Spleen (tissue), 11 donors: ENCODE measurements around the gene FRYL. TPM values are rescaled to one million over a fixed set of nuclear protein-coding genes. Genes with fewer than 3 reads are reported as not detected.

ENCODE experiments used
- DNase-seq: peaks from one replicate; pipeline ENCODE4 v3.0.0-alpha.2; 2020
- H3K27ac ChIP-seq, 8 donors: fragments of 200-600 bp; sonication (generic) in 7 of 8; 1 replicate in 4 of 8; 2 replicates in 4 of 8; pipeline versions ENCODE4 v1.5.0 to v1.8.0; 2016 to 2021; ENCODE audit warnings: inconsistent platforms in 4 of 8, mild to moderate bottlenecking in 4 of 8, moderate library complexity in 1 of 8
- H3K27me3 ChIP-seq, 7 donors: fragments of 200-600 bp; sonication (generic) in 6 of 7; replicated peaks in 1 of 7; 1 replicate in 4 of 7; 2 replicates in 3 of 7; pipeline versions ENCODE4 v1.5.0 to v1.8.0; 2016 to 2021; ENCODE audit warnings: inconsistent platforms in 3 of 7, mild to moderate bottlenecking in 1 of 7
- H3K36me3 ChIP-seq, 6 donors: fragments of 200-600 bp; sonication (generic) in 5 of 6; 1 replicate in 4 of 6; 2 replicates in 2 of 6; pipeline versions ENCODE4 v1.5.0 to v1.8.0; 2016 to 2021; ENCODE audit warnings: inconsistent platforms in 2 of 6
- H3K4me1 ChIP-seq, 6 donors: fragments of 200-600 bp; sonication (generic) in 5 of 6; 1 replicate in 3 of 6; 2 replicates in 3 of 6; pipeline versions ENCODE4 v1.5.0 to v1.8.0; 2016 to 2021; ENCODE audit warnings: inconsistent platforms in 3 of 6
- H3K4me3 ChIP-seq, 8 donors: fragments of 200-600 bp; sonication (generic) in 7 of 8; 1 replicate in 4 of 8; 2 replicates in 4 of 8; pipeline versions ENCODE4 v1.5.0 to v1.8.0; 2016 to 2021; ENCODE audit warnings: inconsistent platforms in 4 of 8, mild to moderate bottlenecking in 4 of 8, moderate library complexity in 2 of 8
- H3K9me3 ChIP-seq, 8 donors: fragments of 200-600 bp; sonication (generic) in 7 of 8; 1 replicate in 4 of 8; 2 replicates in 4 of 8; pipeline versions ENCODE4 v1.5.0 to v1.8.0; 2016 to 2021; ENCODE audit warnings: inconsistent platforms in 4 of 8
- CTCF ChIP-seq, 11 experiments: fragments of 200-600 bp in 7 of 11; fragments of 450-650 bp in 4 of 11; sonication (generic) in 4 of 11; IDR thresholded peaks in 8 of 11; conservative IDR thresholded peaks in 3 of 11; 1 replicate in 7 of 11; 2 replicates in 4 of 11; pipeline versions ENCODE4 v1.4.0 to v1.8.0; 2016 to 2021; ENCODE audit warnings: antibody characterized with exemption in 11 of 11, inconsistent platforms in 4 of 11, mild to moderate bottlenecking in 1 of 11
- POLR2A ChIP-seq, 3 donors: fragments of 450-650 bp; IDR thresholded peaks; one replicate each; pipeline ENCODE4 v1.5.1; 2017; ENCODE audit warnings: antibody characterized with exemption in 3 of 3, mild to moderate bottlenecking in 1 of 3
- POLR2AphosphoS5 ChIP-seq, 3 donors: sonication (generic); formaldehyde crosslinking; IDR thresholded peaks; one replicate each; pipeline ENCODE4 v1.5.1; 2017; ENCODE audit warnings: antibody characterized with exemption in 3 of 3
- WGBS, 5 donors: extraction: QIAGEN DNeasy Blood & Tissue Kit in 3 of 5; methylation state at CpG; one replicate each; pipeline versions ENCODE4 v1.1.5 to v1.1.7; 2013 to 2018; 5-methylcytosine and 5-hydroxymethylcytosine counted together
- intact Hi-C: fragments of 100-400 bp; cut with DNase I; formaldehyde crosslinking; loops from one replicate; pipeline ENCODE4 v1.15.0; 2023; ENCODE audit warnings: low total_unique reads
- polyA plus RNA-seq, 3 donors: library from polyadenylated mRNA; stranded (reverse); fragments of 200-250 nt; gene quantifications; one replicate each; pipeline ENCODE4 v1.2.1, GENCODE V29; 2013
- total RNA-seq, 7 donors: library from RNA; depleted of rRNA in 3 of 7; stranded (reverse); fragments of >200 nt in 3 of 7; fragmentation: NEBNext Ultra II Directional in 4 of 7; extraction: Animal tissue kit (Norgen Biotek cat#: 25700) in 4 of 7; gene quantifications; one replicate each; pipeline versions ENCODE4 v1.1.0 to v1.2.1, GENCODE V29; 2016 to 2021
- donor health status: healthy with polysubstance abuse.
- donor health status: DM: no; HTN: no; CAD: no; lungs with moderate emphysema.
- donor health status: DM: no; HTN: no; CAD: no.
- donor health status: Bipolar disorder and iron deficiency.
- donor health status: healthy.
- donor health status: DM: no; HTN: no; CAD: no.
- donor health status: DM: yes; HTN: yes; CAD: no.

The FRYL gene
- total and polyA plus RNA-seq, 10 donors = 14.2 to 118 (median 94.9) TPM

GRCh38 chr4:48554606-48555005, 225.5 kb downstream of the FRYL start:
- Histone ChIP-seq H3K4me3 (no peak overlapping the region), H3K9me3 (peaks cover 0 to 5% (median 0%) of the 10 kb centered on the region in 8 donors), H3K27ac (no peak overlapping the region), H3K4me1 (no peaks in the 10 kb centered on the region), H3K27me3 (no peaks in the 10 kb centered on the region), H3K36me3 (peaks cover 13 to 100% (median 83%) of the 10 kb centered on the region in 6 donors)
- TF ChIP-seq CTCF (IDR thresholded peaks at IDR 0.05 in 8 of 11, conservative IDR thresholded peaks at IDR 0.05 in 3 of 11) (no peak), POLR2AphosphoS5 (IDR thresholded peaks at IDR 0.05) (no peak), POLR2A (IDR thresholded peaks at IDR 0.05) (no peak)
- 76 to 100% (median 79%) methylated on average over 3 to 5 of the region's 5 CpGs for WGBS, 5 donors
- intact Hi-C loops = no loop called here
- DNase-seq = no peak

- intact Hi-C loops = no loop called here
Observed at GRCh38 chr4:48553720-48554119, 226.4 kb downstream of the FRYL start.

GRCh38 chr4:48546336-48546735, 233.7 kb downstream of the FRYL start:
- TF ChIP-seq CTCF (IDR thresholded peaks at IDR 0.05 in 8 of 11, conservative IDR thresholded peaks at IDR 0.05 in 3 of 11) = peak in 4 of 11 experiments; percentile 17 to 37 (median 24)
- no peak for TF ChIP-seq POLR2A (IDR thresholded peaks at IDR 0.05)
- TF ChIP-seq POLR2AphosphoS5 (IDR thresholded peaks at IDR 0.05) = no peak
- H3K27me3 ChIP-seq = no peaks in the 10 kb centered on the region
- no peak for DNase-seq
- H3K4me3 ChIP-seq = no peak overlapping the region
- H3K36me3 ChIP-seq = peaks cover 9 to 100% (median 84%) of the 10 kb centered on the region in 6 donors
- intact Hi-C loops = no loop called here
- H3K9me3 ChIP-seq = no peaks in the 10 kb centered on the region
- 81 to 89% (median 87%) methylated on average over 2 of the region's 2 CpGs for WGBS, 5 donors
- H3K27ac ChIP-seq = no peak overlapping the region
- no peaks in the 10 kb centered on the region for H3K4me1 ChIP-seq

More at GRCh38 chr4:48553720-48554119, 226.4 kb downstream of the FRYL start:
- Histone ChIP-seq H3K36me3 (peaks cover 13 to 100% (median 89%) of the 10 kb centered on the region in 6 donors), H3K4me3 (no peak overlapping the region), H3K27ac (no peak overlapping the region), H3K4me1 (no peaks in the 10 kb centered on the region), H3K9me3 (peaks cover 0 to 5% (median 0%) of the 10 kb centered on the region in 8 donors), H3K27me3 (no peaks in the 10 kb centered on the region)
- no peak for DNase-seq
- WGBS, 5 donors = 94 to 100% (median 98%) methylated on average over 1 of the region's 1 CpG
- no peak for TF ChIP-seq POLR2AphosphoS5 (IDR thresholded peaks at IDR 0.05)

GRCh38 chr4:48543796-48544195, 236.3 kb downstream of the FRYL start:
- H3K27ac ChIP-seq = no peak overlapping the region
- no peaks in the 10 kb centered on the region for H3K27me3 ChIP-seq
- H3K36me3 ChIP-seq = peaks cover 3 to 100% (median 82%) of the 10 kb centered on the region in 6 donors
- intact Hi-C loops = no loop called here
- no peak for DNase-seq
- WGBS, 5 donors = 89 to 96% (median 90%) methylated on average over 3 of the region's 3 CpGs
- peaks cover 0 to 2% (median 0%) of the 10 kb centered on the region in 6 donors for H3K4me1 ChIP-seq
- no peak for TF ChIP-seq POLR2AphosphoS5 (IDR thresholded peaks at IDR 0.05)
- no peak for TF ChIP-seq POLR2A (IDR thresholded peaks at IDR 0.05)
- no peak for TF ChIP-seq CTCF (IDR thresholded peaks at IDR 0.05 in 8 of 11, conservative IDR thresholded peaks at IDR 0.05 in 3 of 11)
- no peaks in the 10 kb centered on the region for H3K9me3 ChIP-seq
- H3K4me3 ChIP-seq = no peak overlapping the region

GRCh38 chr4:48542888-48543287, 237.2 kb downstream of the FRYL start:
- intact Hi-C loops = no loop called here
- H3K4me3 ChIP-seq = no peak overlapping the region
- no peaks in the 10 kb centered on the region for H3K9me3 ChIP-seq
- H3K4me1 ChIP-seq = peaks cover 0 to 7% (median 0%) of the 10 kb centered on the region in 6 donors
- no peak for DNase-seq
- H3K36me3 ChIP-seq = peaks cover 3 to 96% (median 73%) of the 10 kb centered on the region in 6 donors
- no peak overlapping the region for H3K27ac ChIP-seq
- 96 to 99% (median 97%) methylated on average over 2 of the region's 2 CpGs for WGBS, 5 donors
- TF ChIP-seq CTCF (IDR thresholded peaks at IDR 0.05 in 8 of 11, conservative IDR thresholded peaks at IDR 0.05 in 3 of 11) (no peak), POLR2A (IDR thresholded peaks at IDR 0.05) (no peak), POLR2AphosphoS5 (IDR thresholded peaks at IDR 0.05) (no peak)
- no peaks in the 10 kb centered on the region for H3K27me3 ChIP-seq
